H1 (cell line): Measurements from ENCODE around the gene PLVAP. TPM values are rescaled to one million over a fixed set of nuclear protein-coding genes. Genes with fewer than 3 reads are reported as not detected.

Source experiments
- E2F6 ChIP-seq: IDR thresholded peaks from 2 replicates; pipeline ENCODE4 v1.6.1; 2012; ENCODE audit warnings: inconsistent platforms
- EP300 ChIP-seq, 2 experiments: IDR thresholded peaks; 1 replicate in 1 of 2; 2 replicates in 1 of 2; pipeline ENCODE4 v1.6.1; 2011 to 2012; ENCODE audit warnings: low read depth in 2 of 2, low read length in 2 of 2, mild to moderate bottlenecking in 2 of 2, borderline replicate concordance in 1 of 2, inconsistent platforms in 1 of 2, moderate library complexity in 1 of 2
- GABPA ChIP-seq: IDR thresholded peaks from 2 replicates; pipeline ENCODE4 v1.6.1; 2011; ENCODE audit warnings: mild to moderate bottlenecking, low read length, moderate library complexity, borderline replicate concordance; ENCODE audit not compliant: insufficient read depth
- PHF8 ChIP-seq: fragments of 200-600 bp; sonication (generic); conservative IDR thresholded peaks from 2 replicates; pipeline ENCODE4 v1.7.1; 2012; ENCODE audit warnings: low read depth, mild to moderate bottlenecking, inconsistent platforms, low read length, moderate library complexity
- POLR2A ChIP-seq, 2 experiments: IDR thresholded peaks; 1 replicate in 1 of 2; 2 replicates in 1 of 2; pipeline ENCODE4 v1.6.1; 2011; ENCODE audit warnings: low read depth in 2 of 2, low read length in 2 of 2, mild to moderate bottlenecking in 2 of 2; ENCODE audit errors: control extremely low read depth in 1 of 2
- POLR2AphosphoS5 ChIP-seq: IDR thresholded peaks from 2 replicates; pipeline ENCODE4 v1.6.1; 2011; ENCODE audit warnings: low read depth, low read length
- POU5F1 ChIP-seq: IDR thresholded peaks from 2 replicates; pipeline ENCODE4 v1.6.1; 2011; ENCODE audit warnings: low read depth, mild to moderate bottlenecking, low read length, moderate library complexity
- RXRA ChIP-seq: IDR thresholded peaks from 2 replicates; pipeline ENCODE4 v1.6.1; 2011; ENCODE audit warnings: low read depth, mild to moderate bottlenecking, low read length, moderate library complexity; ENCODE audit not compliant: insufficient read depth
- SIRT6 ChIP-seq: IDR thresholded peaks from one replicate; pipeline ENCODE4 v1.7.1; 2012; ENCODE audit warnings: low read length, inconsistent platforms
- TBP ChIP-seq: IDR thresholded peaks from 2 replicates; pipeline ENCODE4 v1.6.1; 2011; ENCODE audit warnings: low read depth, low read length, improper control_type of control experiment
- USF2 ChIP-seq: IDR thresholded peaks from 2 replicates; pipeline ENCODE4 v1.6.1; 2011; ENCODE audit warnings: low read length, improper control_type of control experiment
- polyA plus RNA-seq, 7 experiments: library from polyadenylated mRNA; depleted of rRNA in 3 of 7; stranded (reverse) in 5 of 7; unstranded in 2 of 7; fragments of >200 nt in 5 of 7; fragments of 200-250 nt in 2 of 7; gene quantifications; 1 replicate in 5 of 7; 2 replicates in 1 of 7; 4 replicates in 1 of 7; pipeline versions ENCODE4 v1.2.1 to v1.2.3, GENCODE V29; 2011 to 2013; ENCODE audit warnings: missing spikeins in 2 of 7, mixed read lengths in 2 of 7
- total RNA-seq: library from RNA; stranded (reverse); fragmentation: NEBNext Ultra II Directional; extraction: Animal tissue kit (Norgen Biotek cat#: 25700); gene quantifications from 2 replicates; pipeline ENCODE4 v1.2.1, GENCODE V29; 2021

The PLVAP gene
- total and polyA plus RNA-seq, 2 of the 8 experiments (the other 6 are each of a cell fraction or from before 2014, with no cell fraction given), result 0.32 TPM; not detected in 1

- TF ChIP-seq E2F6 (0 out of 2 replicates have a peak, but pooled peaks have one; percentile 15), POLR2AphosphoS5 (0 out of 2 replicates have a peak, but pooled peaks have one; percentile 25), USF2 (no peak), GABPA (no peak), RXRA (no peak), EP300 (IDR thresholded peaks at IDR 0.05; ENCODE audit: borderline replicate concordance in 1 of 2, low read depth in 2 of 2, low read length in 2 of 2) (no peak), PHF8 (no peak), TBP (peak; percentile 36; the same call in 1 of the 2 replicates), SIRT6 (no peak), POU5F1 (no peak), POLR2A (IDR thresholded peaks at IDR 0.05; ENCODE audit: control extremely low read depth in 1 of 2, low read depth in 2 of 2, low read length in 2 of 2) (peak in 1 of 2 experiments; percentile 40; a peak in 1 of 3 replicates)
These were observed 28.3 kb upstream of the PLVAP start, which contains the start of gene BST2 (continued) for GRCh38 chr19:17405250-17406045.
